HL-60/S4 treated with phorbol 12-myristate 13-acetate at 8.2 ng/mL for 4 days and 3 days (cell line): ENCODE measurements around the gene PLIN3.
"Not testable (repeated sequence)": the region's sequence is repeated elsewhere in the genome, so short reads cannot be mapped to it uniquely, and the experiment has no call there.

Source experiments
- in situ Hi-C: fragments of 300-500 bp; cut with MboI; formaldehyde crosslinking; loops from 2 replicates; pipeline ENCODE4 v1.15.0; 2022; ENCODE audit warnings: low sequenced_read_pairs

The PLIN3 gene

GRCh38 chr19:4847190-4847973 lies 20.1 kb downstream of the PLIN3 start:
- in situ Hi-C loops, result no loop called here

GRCh38 chr19:4845975-4846374 lies 21.5 kb downstream of the PLIN3 start:
- in situ Hi-C loops, result not testable (repeated sequence)

- in situ Hi-C loops, result no loop called here
Measured at GRCh38 chr19:4844348-4845179, 22.9 kb downstream of the PLIN3 start.

- in situ Hi-C loops, result no loop called here
Measured at GRCh38 chr19:4843647-4843965, 23.9 kb downstream of the PLIN3 start.

- in situ Hi-C loops, result no loop called here
Measured at GRCh38 chr19:4839192-4839591, 28.3 kb downstream of the PLIN3 start.

- in situ Hi-C loops, result no loop called here
Measured at GRCh38 chr19:4832776-4833175, 34.7 kb downstream of the PLIN3 start.

GRCh38 chr19:4831979-4832340 lies 35.5 kb downstream of the PLIN3 start:
- in situ Hi-C loops, result not testable (repeated sequence)

- in situ Hi-C loops, result no loop called here
Measured at GRCh38 chr19:4831304-4831978, 36.0 kb downstream of the PLIN3 start, which contains the start of gene TICAM1. TICAM1 (minus strand) TSS chr19:4831712; CDS start chr19:4818377, 13,335 bp downstream.

- in situ Hi-C loops, result no loop called here
Measured at GRCh38 chr19:4830768-4831265, 36.6 kb downstream of the PLIN3 start.

GRCh38 chr19:4830332-4830731 lies 37.1 kb downstream of the PLIN3 start:
- in situ Hi-C loops, result no loop called here

- in situ Hi-C loops, result no loop called here
Measured at GRCh38 chr19:4829001-4829712, 38.3 kb downstream of the PLIN3 start.

GRCh38 chr19:4823577-4823976 lies 43.9 kb downstream of the PLIN3 start:
- in situ Hi-C loops, result no loop called here

- in situ Hi-C loops, result not testable (repeated sequence)
Measured at GRCh38 chr19:4822354-4822753, 45.1 kb downstream of the PLIN3 start.

- in situ Hi-C loops, result no loop called here
Measured at GRCh38 chr19:4821265-4821664, 46.2 kb downstream of the PLIN3 start.

GRCh38 chr19:4817467-4818277 lies 49.8 kb downstream of the PLIN3 start:
- in situ Hi-C loops, result no loop called here

GRCh38 chr19:4816950-4817278 lies 50.6 kb downstream of the PLIN3 start:
- in situ Hi-C loops, result no loop called here

GRCh38 chr19:4816202-4816949 lies 51.1 kb downstream of the PLIN3 start:
- in situ Hi-C loops, result no loop called here

- in situ Hi-C loops, result no loop called here
Measured at GRCh38 chr19:4815426-4816201, 51.9 kb downstream of the PLIN3 start.
